Measurements from ENCODE around the gene MGMT. TPM values are rescaled to one million over a fixed set of nuclear protein-coding genes. Genes with fewer than 3 reads are reported as not detected.

The MGMT gene
- total and polyA plus RNA-seq, 2 experiments from 2014 or later = 19.3 to 21.9 TPM

- TF ChIP-seq CTCF (conservative IDR thresholded peaks at IDR 0.05; ENCODE audit: low read depth in 2 of 2) = no peak
- no peak for TF ChIP-seq ETS1 (IDR thresholded peaks at IDR 0.05)
- no peak for TF ChIP-seq NANOG (IDR thresholded peaks at IDR 0.05; ENCODE audit: borderline replicate concordance)
- no peak for TF ChIP-seq POLR2AphosphoS5 (IDR thresholded peaks at IDR 0.05; ENCODE audit: low read depth)
- TF ChIP-seq REST (IDR thresholded peaks at IDR 0.05; ENCODE audit: unreplicated experiment) = no peak
- TF ChIP-seq STAT1 (IDR thresholded peaks at IDR 0.05; ENCODE audit: unreplicated experiment) = no peak
- ATAC-seq (no peak), DNase-seq (ENCODE audit: low spot score) (no peak)
- H3K4me1 Mint-ChIP-seq = peaks cover 11% of the 10 kb centered on the region
- no peaks in the 10 kb centered on the region for H3K36me3 ChIP-seq (ENCODE audit: insufficient read depth)
- H3K9me3 Mint-ChIP-seq = no peaks in the 10 kb centered on the region
- H3K4me3 Mint-ChIP-seq = no peak overlapping the region
- H3K9me2 ChIP-seq (ENCODE audit: insufficient read depth) = peaks cover 10% of the 10 kb centered on the region; the same call in 1 of the 2 replicates
- no peaks in the 10 kb centered on the region for H3K4me1 ChIP-seq (ENCODE audit: insufficient read depth)
- H3K27ac ChIP-seq (ENCODE audit: low read depth) = no peak overlapping the region
- H3K36me3 Mint-ChIP-seq (ENCODE audit: low read depth) = no peaks in the 10 kb centered on the region
- H3K27me3 Mint-ChIP-seq (ENCODE audit: insufficient read depth, low read depth, poor library complexity) = peaks cover 3% of the 10 kb centered on the region
- H3F3A ChIP-seq (replicated peaks; ENCODE audit: low read depth) = no peaks in the 10 kb centered on the region
- H2AFZ ChIP-seq = no peak overlapping the region
- no peaks in the 10 kb centered on the region for H3K27me3 ChIP-seq (ENCODE audit: insufficient read depth)
- no peaks in the 10 kb centered on the region for H3K79me2 ChIP-seq (replicated peaks; ENCODE audit: insufficient read depth)
- no peak overlapping the region for H3K4me2 ChIP-seq
- H3K4me3 ChIP-seq = no peak overlapping the region
- no peak overlapping the region for H3K27ac Mint-ChIP-seq
- H4K20me1 ChIP-seq (replicated peaks; ENCODE audit: insufficient read depth) = 0 out of 2 replicates have a peak, but pooled peaks cover 2% of the 10 kb centered on the region
Observed at GRCh38 chr10:129615381-129615780, 148.3 kb downstream of the MGMT start.

GRCh38 chr10:129615921-129616525 is 149.0 kb downstream of the MGMT start:
- TF ChIP-seq JUNB (IDR thresholded peaks at IDR 0.05; ENCODE audit: unreplicated experiment) = no peak
- no peak for TF ChIP-seq ETS1 (IDR thresholded peaks at IDR 0.05)
- no peak for TF ChIP-seq CTCF (conservative IDR thresholded peaks at IDR 0.05; ENCODE audit: low read depth in 2 of 2)
- TF ChIP-seq REST (IDR thresholded peaks at IDR 0.05; ENCODE audit: unreplicated experiment) = no peak
- Mint-ChIP-seq H3K4me3 (no peak overlapping the region), H3K9me3 (no peaks in the 10 kb centered on the region), H3K4me1 (peaks cover 10% of the 10 kb centered on the region), H3K36me3 (ENCODE audit: low read depth) (no peaks in the 10 kb centered on the region), H3K27ac (no peak overlapping the region), H3K27me3 (ENCODE audit: insufficient read depth, low read depth, poor library complexity) (peaks cover 3% of the 10 kb centered on the region)
- Histone ChIP-seq H3K9me2 (ENCODE audit: insufficient read depth) (peaks cover 10% of the 10 kb centered on the region; the same call in 1 of the 2 replicates), H3F3A (replicated peaks; ENCODE audit: low read depth) (no peaks in the 10 kb centered on the region), H3K79me2 (replicated peaks; ENCODE audit: insufficient read depth) (no peaks in the 10 kb centered on the region), H3K27ac (ENCODE audit: low read depth) (no peak overlapping the region), H3K36me3 (ENCODE audit: insufficient read depth) (no peaks in the 10 kb centered on the region), H2AFZ (no peak overlapping the region), H3K4me2 (no peak overlapping the region), H4K20me1 (replicated peaks; ENCODE audit: insufficient read depth) (0 out of 2 replicates have a peak, but pooled peaks cover 2% of the 10 kb centered on the region), H3K27me3 (ENCODE audit: insufficient read depth) (no peaks in the 10 kb centered on the region), H3K4me1 (ENCODE audit: insufficient read depth) (no peaks in the 10 kb centered on the region), H3K4me3 (no peak overlapping the region)
- DNase-seq (ENCODE audit: low spot score) = no peak
- no peak for ATAC-seq
